Measurements from ENCODE around the gene PCBP3. TPM values are rescaled to one million over a fixed set of nuclear protein-coding genes. Genes with fewer than 3 reads are reported as not detected.
"Not testable (repeated sequence)": the region's sequence is repeated elsewhere in the genome, so short reads cannot be mapped to it uniquely, and the experiment has no call there.

The PCBP3 gene
- total RNA-seq, 1 donor from 2014 or later, result 4.6 TPM

DNA sequence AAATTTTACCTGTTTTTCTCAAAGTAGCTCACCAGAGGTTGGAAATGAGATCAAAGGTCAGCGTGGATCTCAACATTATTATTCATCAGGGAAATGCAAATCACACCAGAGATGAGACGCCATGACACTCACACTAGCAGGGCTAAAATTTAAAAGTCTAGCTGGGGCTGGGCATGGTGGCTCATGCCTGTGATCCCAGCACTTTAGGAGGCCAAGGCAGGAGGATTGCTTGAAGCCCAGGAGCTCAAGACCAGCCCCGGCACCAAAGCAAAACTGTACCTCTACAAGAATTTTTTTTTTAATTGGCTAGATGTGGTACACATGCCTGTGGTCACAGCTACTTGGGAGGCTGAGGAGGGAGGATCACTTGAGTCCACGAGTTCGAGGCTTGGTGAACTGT, 41.4 kb upstream of the PCBP3 start:
- Histone ChIP-seq H3K4me1 (no peaks in the 10 kb centered on the region), H3F3A (ENCODE audit: low read depth) (no peaks in the 10 kb centered on the region), H3K27ac (no peak overlapping the region), H4K20me1 (ENCODE audit: low read depth) (no peaks in the 10 kb centered on the region), H3K9ac (no peak overlapping the region), H3K79me2 (ENCODE audit: low read depth) (no peaks in the 10 kb centered on the region), H3K4me2 (no peak overlapping the region), H2AFZ (replicated peaks) (no peak overlapping the region), H3K36me3 (no peaks in the 10 kb centered on the region), H3K27me3 (no peaks in the 10 kb centered on the region), H3K9me3 (ENCODE audit: low read depth) (peaks cover 6% of the 10 kb centered on the region), H3K4me3 (no peak overlapping the region)
- no peak overlapping the region for H3K27ac Mint-ChIP-seq
- DNase-seq (ENCODE audit: low spot score), result no peak
- peaks cover 9% of the 10 kb centered on the region for H3K27me3 Mint-ChIP-seq (ENCODE audit: insufficient read depth, low read depth)
- H3K36me3 Mint-ChIP-seq, result no peaks in the 10 kb centered on the region
- TF ChIP-seq EZH2phosphoT487 (IDR thresholded peaks at IDR 0.05) (no peak), EZH2 (IDR thresholded peaks at IDR 0.05) (no peak)
- TF ChIP-seq, protein P1, sequence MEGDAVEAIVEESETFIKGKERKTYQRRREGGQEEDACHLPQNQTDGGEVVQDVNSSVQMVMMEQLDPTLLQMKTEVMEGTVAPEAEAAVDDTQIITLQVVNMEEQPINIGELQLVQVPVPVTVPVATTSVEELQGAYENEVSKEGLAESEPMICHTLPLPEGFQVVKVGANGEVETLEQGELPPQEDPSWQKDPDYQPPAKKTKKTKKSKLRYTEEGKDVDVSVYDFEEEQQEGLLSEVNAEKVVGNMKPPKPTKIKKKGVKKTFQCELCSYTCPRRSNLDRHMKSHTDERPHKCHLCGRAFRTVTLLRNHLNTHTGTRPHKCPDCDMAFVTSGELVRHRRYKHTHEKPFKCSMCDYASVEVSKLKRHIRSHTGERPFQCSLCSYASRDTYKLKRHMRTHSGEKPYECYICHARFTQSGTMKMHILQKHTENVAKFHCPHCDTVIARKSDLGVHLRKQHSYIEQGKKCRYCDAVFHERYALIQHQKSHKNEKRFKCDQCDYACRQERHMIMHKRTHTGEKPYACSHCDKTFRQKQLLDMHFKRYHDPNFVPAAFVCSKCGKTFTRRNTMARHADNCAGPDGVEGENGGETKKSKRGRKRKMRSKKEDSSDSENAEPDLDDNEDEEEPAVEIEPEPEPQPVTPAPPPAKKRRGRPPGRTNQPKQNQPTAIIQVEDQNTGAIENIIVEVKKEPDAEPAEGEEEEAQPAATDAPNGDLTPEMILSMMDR (IDR thresholded peaks at IDR 0.05), result no peak
- peaks cover under 1% of the 10 kb centered on the region for H3K4me1 Mint-ChIP-seq
- no peak overlapping the region for H3K4me3 Mint-ChIP-seq
- peaks cover 9% of the 10 kb centered on the region for H3K9me3 Mint-ChIP-seq

DNA sequence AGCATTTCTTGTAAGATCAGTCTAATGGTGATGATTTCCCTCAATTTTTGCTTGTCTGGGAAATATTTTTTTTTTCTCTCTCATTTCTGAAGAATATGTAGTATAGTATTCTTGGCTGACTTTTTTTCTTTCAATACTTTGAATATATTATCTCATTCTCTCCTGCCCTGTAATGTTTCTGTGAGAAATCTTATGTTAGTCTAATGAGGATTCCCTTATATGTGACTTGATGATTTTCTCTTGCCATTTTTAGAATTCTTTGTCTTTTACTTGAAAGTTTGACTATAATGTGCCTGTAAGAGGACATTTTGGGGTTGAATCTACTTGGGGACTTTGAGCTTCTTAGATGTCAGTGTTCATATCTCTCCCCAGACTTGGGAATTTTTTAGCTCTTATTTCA, 40.0 kb upstream of the PCBP3 start:
- no peaks in the 10 kb centered on the region for H3K36me3 ChIP-seq
- Mint-ChIP-seq H3K36me3 (no peaks in the 10 kb centered on the region), H3K9me3 (peaks cover 9% of the 10 kb centered on the region), H3K4me1 (peaks cover 6% of the 10 kb centered on the region), H3K27me3 (ENCODE audit: insufficient read depth, low read depth) (peaks cover 7% of the 10 kb centered on the region), H3K4me3 (no peak overlapping the region), H3K27ac (no peak overlapping the region)
- peaks cover 6% of the 10 kb centered on the region for H3K9me3 ChIP-seq (ENCODE audit: low read depth)
- no peak overlapping the region for H2AFZ ChIP-seq (replicated peaks)
- no peak for TF ChIP-seq EZH2phosphoT487 (IDR thresholded peaks at IDR 0.05)
- TF ChIP-seq, protein P1 (IDR thresholded peaks at IDR 0.05), result no peak
- TF ChIP-seq EZH2 (IDR thresholded peaks at IDR 0.05), result no peak
- H3K9ac ChIP-seq, result no peak overlapping the region
- H3K4me3 ChIP-seq, result no peak overlapping the region
- no peak overlapping the region for H3K4me2 ChIP-seq
- no peaks in the 10 kb centered on the region for H4K20me1 ChIP-seq (ENCODE audit: low read depth)
- H3K79me2 ChIP-seq (ENCODE audit: low read depth), result no peaks in the 10 kb centered on the region
- no peaks in the 10 kb centered on the region for H3K4me1 ChIP-seq
- no peak for DNase-seq (ENCODE audit: low spot score)
- H3K27ac ChIP-seq, result no peak overlapping the region
- H3F3A ChIP-seq (ENCODE audit: low read depth), result no peaks in the 10 kb centered on the region
- no peaks in the 10 kb centered on the region for H3K27me3 ChIP-seq

DNA sequence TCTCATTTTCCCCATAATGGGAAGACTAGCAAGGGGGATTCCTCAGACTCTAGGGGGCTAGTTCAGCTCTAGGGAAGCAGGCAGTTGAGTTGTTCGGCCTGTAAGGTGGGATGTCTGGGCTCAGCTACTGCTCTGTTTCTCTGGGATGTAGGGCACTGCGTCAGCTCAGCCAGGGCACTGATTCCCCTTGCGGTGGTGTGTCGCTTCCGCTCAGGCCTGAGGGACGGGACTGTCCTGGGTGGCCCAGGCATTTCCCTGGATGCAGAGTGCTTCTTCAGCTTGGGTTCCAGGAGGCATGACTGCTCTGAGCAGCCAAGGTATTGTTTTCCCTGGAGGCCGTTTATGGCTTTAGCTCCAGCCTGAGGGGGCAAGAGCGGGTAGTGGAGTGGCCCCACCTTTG, 38.8 kb upstream of the PCBP3 start:
- not testable (repeated sequence) for H3F3A ChIP-seq (ENCODE audit: low read depth); H3K79me2 ChIP-seq (ENCODE audit: low read depth); H3K4me1 ChIP-seq; H3K36me3 ChIP-seq; H3K9me3 ChIP-seq (ENCODE audit: low read depth); H3K9ac ChIP-seq; DNase-seq (ENCODE audit: low spot score); H3K4me3 Mint-ChIP-seq; H2AFZ ChIP-seq (replicated peaks); H3K4me2 ChIP-seq; H3K36me3 Mint-ChIP-seq; H3K27me3 ChIP-seq; H3K4me1 Mint-ChIP-seq; H3K27ac ChIP-seq; H3K9me3 Mint-ChIP-seq; H3K4me3 ChIP-seq; H4K20me1 ChIP-seq (ENCODE audit: low read depth); H3K27ac Mint-ChIP-seq; H3K27me3 Mint-ChIP-seq (ENCODE audit: insufficient read depth, low read depth)

DNA sequence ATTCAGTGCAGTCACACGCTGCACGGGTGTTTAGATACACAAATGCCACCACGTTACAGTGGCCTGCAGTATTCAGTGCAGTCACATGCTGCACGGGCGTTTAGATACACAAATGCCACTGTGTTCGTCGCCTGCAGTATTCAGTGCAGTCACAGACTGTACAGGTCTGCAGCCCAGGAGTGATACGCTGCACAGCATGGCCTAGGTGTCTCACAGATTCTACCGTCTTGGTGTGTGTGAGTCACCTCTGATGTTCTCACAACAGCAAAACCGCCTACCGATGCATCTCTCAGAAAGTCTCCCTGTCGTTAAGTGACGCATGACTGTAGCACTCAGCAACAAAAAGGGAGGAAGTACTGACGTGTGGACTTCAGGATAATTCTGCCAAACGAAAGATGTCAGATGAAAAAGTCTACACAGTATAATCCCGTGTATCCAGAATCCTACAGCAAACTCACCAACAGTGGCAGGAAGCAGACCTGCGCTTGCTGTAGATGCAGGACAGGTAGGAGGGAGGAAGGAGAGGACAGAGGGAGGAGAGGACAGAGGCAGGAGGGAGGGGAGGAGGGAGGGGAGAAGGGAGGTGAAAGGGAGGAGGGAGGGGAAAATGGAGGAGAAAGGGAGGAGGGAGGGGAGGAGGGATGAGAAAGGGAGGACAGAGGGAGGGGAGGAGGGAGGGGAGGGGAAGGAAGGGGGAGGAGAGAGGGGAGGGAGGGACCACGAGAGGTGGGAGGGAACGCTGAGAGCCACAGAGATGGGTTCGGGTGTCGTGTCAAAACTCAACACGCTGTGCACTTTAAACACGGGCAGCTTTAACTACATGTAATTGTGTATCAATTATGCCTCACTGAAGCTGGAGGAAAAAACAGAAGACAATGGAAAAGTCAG, 36.3 kb upstream of the PCBP3 start:
- H3K27ac ChIP-seq, result no peak overlapping the region
- Mint-ChIP-seq H3K9me3 (peaks cover 12% of the 10 kb centered on the region), H3K27me3 (ENCODE audit: insufficient read depth, low read depth) (peaks cover 5% of the 10 kb centered on the region), H3K27ac (no peak overlapping the region), H3K36me3 (no peaks in the 10 kb centered on the region), H3K4me3 (no peak overlapping the region), H3K4me1 (peaks cover 7% of the 10 kb centered on the region)
- DNase-seq (ENCODE audit: low spot score), result no peak
- no peak overlapping the region for H3K9ac ChIP-seq
- no peak overlapping the region for H2AFZ ChIP-seq (replicated peaks)
- peaks cover 6% of the 10 kb centered on the region for H3K9me3 ChIP-seq (ENCODE audit: low read depth)
- H3K4me2 ChIP-seq, result no peak overlapping the region
- H3K27me3 ChIP-seq, result no peaks in the 10 kb centered on the region
- no peaks in the 10 kb centered on the region for H3K36me3 ChIP-seq
- no peaks in the 10 kb centered on the region for H3F3A ChIP-seq (ENCODE audit: low read depth)
- H3K4me1 ChIP-seq, result no peaks in the 10 kb centered on the region
- TF ChIP-seq EZH2 (IDR thresholded peaks at IDR 0.05) (no peak), EZH2phosphoT487 (IDR thresholded peaks at IDR 0.05) (no peak)
- TF ChIP-seq, protein P1 (IDR thresholded peaks at IDR 0.05), result no peak
- no peaks in the 10 kb centered on the region for H3K79me2 ChIP-seq (ENCODE audit: low read depth)
- no peaks in the 10 kb centered on the region for H4K20me1 ChIP-seq (ENCODE audit: low read depth)
- no peak overlapping the region for H3K4me3 ChIP-seq
